HepG2 (cell line): ENCODE measurements around the gene LDLRAD4. TPM values are rescaled to one million over a fixed set of nuclear protein-coding genes. Genes with fewer than 3 reads are reported as not detected.

ENCODE experiments used
- ATAC-seq: fragments of 200-7000 bp; cut with Tn5 transposase; 3 replicates; pipeline ENCODE4 v1.9.1; 2020; ENCODE audit warnings: mild to moderate bottlenecking, moderate library complexity
- BruUV-seq: library from RNA; stranded (reverse); fragments of 400-500 nt; replicated peaks from 2 replicates; lab custom pipeline; 2021; lab: Mats Ljungman, UMichigan
- CTCF ChIA-PET: fragments of 300-600 bp; formaldehyde crosslinking; extraction: SDS; loops from one replicate; lab custom pipeline; 2021; ENCODE audit warnings: low total read pairs, inconsistent platforms, low intra/inter-chr PET ratio; lab: Yijun Ruan, JAX
- POLR2A ChIA-PET: fragments of 350-600 bp; sonication (Branson Sonifier 250); formaldehyde crosslinking; loops from one replicate; lab custom pipeline; 2020; ENCODE audit warnings: antibody characterized with exemption, inconsistent platforms; lab: Yijun Ruan, JAX
- DNase-seq: peaks from one replicate; pipeline ENCODE4 v3.0.0-alpha.2; 2015; ENCODE audit warnings: low spot score
- FAIRE-seq: peaks from 3 replicates; lab custom pipeline; 2011; peaks lifted over from hg19 to GRCh38; lab: Jason Lieb, UNC
- H2AFZ ChIP-seq: one replicate; pipeline ENCODE4 v1.6.1; 2011; ENCODE audit warnings: low read length, inconsistent platforms
- H3K27ac ChIP-seq: fragments of 300-600 bp; 3 replicates; pipeline ENCODE4 v1.8.0; 2011; ENCODE audit warnings: mixed run types, mild to moderate bottlenecking, mixed read lengths, low read length, inconsistent platforms; ENCODE audit not compliant: insufficient read depth; ENCODE audit errors: extremely low read length
- H3K27me3 ChIP-seq, 2 experiments: fragments of 200-600 bp in 1 of 2; 2 replicates in 1 of 2; 3 replicates in 1 of 2; pipeline versions ENCODE4 v1.6.0 to v1.8.0; 2011; ENCODE audit warnings: low read length in 2 of 2, mild to moderate bottlenecking in 2 of 2, moderate library complexity in 2 of 2, inconsistent platforms in 1 of 2; ENCODE audit not compliant: insufficient read depth in 2 of 2, control insufficient read depth in 1 of 2
- H3K36me3 ChIP-seq, 2 experiments: fragments of 200-600 bp in 1 of 2; replicated peaks in 1 of 2; 2 replicates in 1 of 2; 3 replicates in 1 of 2; pipeline versions ENCODE4 v1.5.1 to v1.8.0; 2011; ENCODE audit warnings: low read length in 2 of 2, inconsistent platforms in 1 of 2; ENCODE audit not compliant: insufficient read depth in 2 of 2, control insufficient read depth in 1 of 2
- H3K4me1 ChIP-seq: 2 replicates; pipeline ENCODE4 v1.5.1; 2012; ENCODE audit warnings: low read length, inconsistent platforms; ENCODE audit not compliant: insufficient read depth
- H3K4me2 ChIP-seq: 2 replicates; pipeline ENCODE4 v1.6.0; 2011; ENCODE audit warnings: low read depth, low read length, inconsistent platforms
- H3K4me3 ChIP-seq, 3 experiments: fragments of 200-600 bp in 1 of 3; sonication (generic), shearing (Covaris generic) in 1 of 3; replicated peaks in 1 of 3; 2 replicates each; pipeline ENCODE4 v1.5.1; 2011 to 2016; ENCODE audit warnings: low read length in 3 of 3, inconsistent platforms in 2 of 3, low read depth in 2 of 3, mild to moderate bottlenecking in 2 of 3, control low read depth in 1 of 3, mixed read lengths in 1 of 3; ENCODE audit not compliant: insufficient read depth in 1 of 3
- H3K79me2 ChIP-seq: one replicate; pipeline ENCODE4 v1.6.1; 2011; ENCODE audit warnings: low read length, inconsistent platforms; ENCODE audit not compliant: insufficient read depth
- H3K9ac ChIP-seq: 2 replicates; pipeline ENCODE4 v1.6.0; 2011; ENCODE audit warnings: mild to moderate bottlenecking, low read depth, low read length, inconsistent platforms; ENCODE audit not compliant: insufficient read depth
- H3K9me3 ChIP-seq: 2 replicates; pipeline ENCODE4 v1.5.1; 2012; ENCODE audit warnings: mild to moderate bottlenecking, low read length
- H4K20me1 ChIP-seq: 2 replicates; pipeline ENCODE4 v1.6.0; 2011; ENCODE audit warnings: inconsistent platforms, mild to moderate bottlenecking, low read length, moderate library complexity; ENCODE audit not compliant: insufficient read depth
- ARID2 ChIP-seq: sonication (generic); formaldehyde crosslinking; IDR thresholded peaks from 2 replicates; pipeline ENCODE4 v1.8.1; 2022; ENCODE audit warnings: mild to moderate bottlenecking, missing genetic modification reagents, borderline replicate concordance
- MAFF ChIP-seq: IDR thresholded peaks from 2 replicates; pipeline ENCODE4 v1.6.1; 2011; ENCODE audit warnings: low read depth, low read length, improper control_type of control experiment
- MAFK ChIP-seq, 2 experiments: IDR thresholded peaks in 1 of 2; conservative IDR thresholded peaks in 1 of 2; 2 replicates each; pipeline ENCODE4 v1.6.1; 2011; ENCODE audit warnings: improper control_type of control experiment in 2 of 2, low read length in 2 of 2
- MIER2 ChIP-seq: IDR thresholded peaks from 2 replicates; pipeline ENCODE4 v1.6.1; 2016; ENCODE audit warnings: missing biosample characterization, missing genetic modification reagents
- PRPF4 ChIP-seq: fragments of 200-400 bp; formaldehyde crosslinking; IDR thresholded peaks from 2 replicates; pipeline ENCODE4 v1.6.1; 2016; ENCODE audit warnings: low read length, low read depth; ENCODE audit not compliant: poor library complexity, severe bottlenecking
- ZFP62 ChIP-seq: sonication (generic); formaldehyde crosslinking; IDR thresholded peaks from 2 replicates; pipeline ENCODE4 v1.4.0; 2020; ENCODE audit warnings: missing genetic modification reagents
- WGBS: methylation state at CpG from one replicate; pipeline ENCODE4 v1.1.6; 2017; ENCODE audit warnings: low lambda C conversion rate; 5-methylcytosine and 5-hydroxymethylcytosine counted together
- in situ Hi-C: cut with HindIII; loops from 2 replicates; pipeline ENCODE4 v1.10.0; 2017; ENCODE audit warnings: low pct_unique_long_range_greater_than_20kb; ENCODE audit not compliant: extremely low pct_ligation_motif_present
- intact Hi-C: fragments of 100-400 bp; cut with micrococcal nuclease; formaldehyde crosslinking; loops from one replicate; pipeline ENCODE4 v1.10.0; 2022; ENCODE audit not compliant: unreplicated experiment
- polyA plus RNA-seq, 8 experiments: library from polyadenylated mRNA; depleted of rRNA in 3 of 8; stranded (reverse) in 7 of 8; unstranded in 1 of 8; fragments of >200 nt; fragmentation: Illumina TruSeq in 4 of 8; extraction: Trizol in 4 of 8; gene quantifications; 2 replicates each; pipeline versions ENCODE4 v1.2.1 to v1.2.3, GENCODE V29; 2011 to 2016; ENCODE audit warnings: low read depth in 4 of 8, missing spikeins in 1 of 8, mixed read lengths in 1 of 8; ENCODE audit not compliant: insufficient read depth in 1 of 8
- total RNA-seq, 5 experiments: library from RNA; depleted of rRNA; stranded (reverse); fragments of >200 nt; fragmentation: Illumina TruSeq; extraction: Trizol; gene quantifications; 2 replicates each; pipeline ENCODE4 v1.2.3, GENCODE V29; 2016; ENCODE audit warnings: low read depth in 1 of 5

The LDLRAD4 gene
- total and polyA plus RNA-seq, 2 of the 13 experiments (the other 11 are each of a cell fraction or from before 2014, with no cell fraction given), result 13.6 to 20.9 TPM

DNA sequence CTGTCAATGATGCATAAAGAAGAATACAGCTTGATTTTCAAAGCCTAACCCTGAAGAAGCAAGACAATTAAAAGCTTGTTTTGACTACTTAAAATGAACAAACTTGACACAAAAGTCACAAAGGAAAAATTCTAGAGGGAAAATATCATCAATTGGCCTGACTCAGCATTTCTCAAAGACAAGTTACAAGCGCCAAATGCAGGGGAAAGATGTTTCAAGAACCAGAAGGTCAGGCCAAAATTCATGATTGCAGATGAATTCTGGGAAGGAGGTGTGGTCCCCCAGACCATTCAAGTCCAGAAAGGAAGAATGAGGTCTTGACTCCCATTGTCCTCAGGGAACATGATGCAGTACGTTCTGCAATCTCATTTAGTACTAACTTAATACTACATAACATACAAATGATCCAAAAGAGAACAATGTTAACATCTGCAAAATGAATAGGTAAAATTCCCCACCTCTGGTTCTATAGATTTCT is 443.3 kb downstream of the LDLRAD4 start:
- no peak overlapping the region for H3K4me3 ChIP-seq
- peaks cover 1 to 19% of the 10 kb centered on the region in 2 experiments; a peak in 4 of 5 replicates for H3K36me3 ChIP-seq
- TF ChIP-seq MAFF (peak; percentile 98), PRPF4 (no peak), MAFK (conservative IDR thresholded peaks at IDR 0.05 in 1 of 2, IDR thresholded peaks at IDR 0.05 in 1 of 2; ENCODE audit: low read length in 2 of 2) (peak; percentile 97 to 99), ZFP62 (no peak)
- no peak for DNase-seq
- no peaks in the 10 kb centered on the region for H3K27me3 ChIP-seq
- 98% methylated on average over 2 of the region's 2 CpGs for WGBS
- ChIA-PET POLR2A (no interaction called here), CTCF (no interaction called here)
- no TSS peak for BruUV-seq
- H4K20me1 ChIP-seq, result no peaks in the 10 kb centered on the region
- no peak for ATAC-seq
- H3K9me3 ChIP-seq, result no peaks in the 10 kb centered on the region
- FAIRE-seq, result no peak
- H3K27ac ChIP-seq, result no peak overlapping the region
- no peak overlapping the region for H3K9ac ChIP-seq
- H3K4me1 ChIP-seq, result no peaks in the 10 kb centered on the region
- H3K4me2 ChIP-seq, result no peak overlapping the region
- intact Hi-C loops, result no loop called here
- H2AFZ ChIP-seq, result no peak overlapping the region
- no peaks in the 10 kb centered on the region for H3K79me2 ChIP-seq
- in situ Hi-C loops, result loop anchor here (25.0 kb wide), 1 partner anchor 100 kb away; no protein-coding TSS in a partner anchor

DNA sequence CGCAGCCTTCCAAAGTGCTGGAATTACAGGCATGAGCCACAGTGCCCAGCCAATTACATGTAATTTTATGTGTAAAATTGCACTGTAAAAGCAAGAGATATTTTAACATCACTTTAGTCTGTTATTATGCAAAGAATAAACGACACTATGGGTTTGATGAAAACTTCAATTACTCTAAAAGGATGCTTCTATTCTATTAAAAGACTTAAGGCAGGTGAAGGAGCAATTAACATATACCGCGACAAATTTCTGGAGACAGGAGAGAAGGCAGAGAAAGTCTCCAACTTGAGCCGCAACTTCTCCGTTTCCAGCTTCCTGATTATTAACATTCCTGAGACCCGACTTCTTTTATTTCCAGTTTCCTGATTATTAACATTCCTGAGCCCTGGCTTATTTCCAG is 454.1 kb downstream of the LDLRAD4 start:
- Histone ChIP-seq H2AFZ (no peak overlapping the region), H3K27ac (no peak overlapping the region), H3K4me2 (no peak overlapping the region), H3K79me2 (peaks cover 5% of the 10 kb centered on the region), H3K9ac (no peak overlapping the region), H3K36me3 (peaks cover 3 to 20% of the 10 kb centered on the region in 2 experiments; a peak in 2 of 5 replicates), H4K20me1 (peaks cover 3% of the 10 kb centered on the region; the same call in 1 of the 2 replicates), H3K4me3 (no peak overlapping the region), H3K9me3 (no peaks in the 10 kb centered on the region), H3K4me1 (peaks cover 6% of the 10 kb centered on the region; the same call in 1 of the 2 replicates), H3K27me3 (no peaks in the 10 kb centered on the region)
- in situ Hi-C loops (loop anchor here (25.0 kb wide), 1 partner anchor 90 kb away; no protein-coding TSS in a partner anchor), intact Hi-C loops (no loop called here)
- TF ChIP-seq ARID2 (no peak), MIER2 (CRISPR knock-in tag) (no peak)
- no peak for ATAC-seq
- ChIA-PET POLR2A (no interaction called here), CTCF (no interaction called here)
- WGBS, result 93% methylated on average over 7 of the region's 7 CpGs
- no peak for DNase-seq
- no TSS peak for BruUV-seq
- no peak for FAIRE-seq
